IMR-90 (cell line): Measurements from ENCODE around the gene SLC4A2. TPM values are rescaled to one million over a fixed set of nuclear protein-coding genes. Genes with fewer than 3 reads are reported as not detected.
A peak's percentile ranks its signal among the peaks of the same experiment; 100 is the strongest.

Source experiments
- ATAC-seq: fragments of 200-7000 bp; cut with Tn5 transposase; 2 replicates; pipeline ENCODE4 v1.9.1; 2020; ENCODE audit warnings: low read depth, mild to moderate bottlenecking, moderate library complexity
- BruUV-seq: library from RNA; stranded (reverse); fragments of 400-500 nt; replicated peaks from 2 replicates; lab custom pipeline; 2021; lab: Mats Ljungman, UMichigan
- CTCF ChIA-PET: fragments of 300-600 bp; formaldehyde crosslinking; extraction: SDS; loops from one replicate; lab custom pipeline; 2021; ENCODE audit warnings: antibody characterized with exemption; lab: Yijun Ruan, JAX
- POLR2A ChIA-PET: fragments of 300-600 bp; sonication (Branson Sonifier 250); formaldehyde crosslinking; loops from one replicate; lab custom pipeline; 2022; ENCODE audit warnings: antibody characterized with exemption; ENCODE audit not compliant: unreplicated experiment; lab: Charles Lee
- DNase-seq: peaks from one replicate; pipeline ENCODE4 v3.0.0; 2013
- H2AFZ ChIP-seq: replicated peaks from 2 replicates; pipeline ENCODE3; 2013; ENCODE audit warnings: low read length, mild to moderate bottlenecking; ENCODE audit not compliant: poor library complexity
- H2AK5ac ChIP-seq: 2 replicates; pipeline ENCODE4 v1.6.1; 2013; ENCODE audit warnings: low read depth, low read length, inconsistent platforms
- H2AK9ac ChIP-seq: replicated peaks from 2 replicates; pipeline ENCODE3; 2013; ENCODE audit warnings: mild to moderate bottlenecking, low read depth, low read length, moderate library complexity; ENCODE audit not compliant: poor library complexity
- H2BK120ac ChIP-seq: 2 replicates; pipeline ENCODE4 v1.6.1; 2013; ENCODE audit warnings: low read depth, low read length, inconsistent platforms
- H2BK15ac ChIP-seq: 3 replicates; pipeline ENCODE4 v1.6.1; 2013; ENCODE audit warnings: low read depth, low read length, inconsistent platforms
- H2BK20ac ChIP-seq: 2 replicates; pipeline ENCODE4 v1.6.1; 2013; ENCODE audit warnings: low read depth, mild to moderate bottlenecking, inconsistent platforms, low read length, moderate library complexity
- H2BK5ac ChIP-seq: 2 replicates; pipeline ENCODE4 v1.6.1; 2013; ENCODE audit warnings: mild to moderate bottlenecking, low read depth, low read length, inconsistent platforms; ENCODE audit not compliant: poor library complexity, severe bottlenecking
- H3K14ac ChIP-seq: replicated peaks from 2 replicates; pipeline ENCODE4 v1.6.1; 2013; ENCODE audit warnings: low read depth, low read length, inconsistent platforms
- H3K18ac ChIP-seq: 2 replicates; pipeline ENCODE4 v1.6.1; 2013; ENCODE audit warnings: low read depth, low read length, control low read depth
- H3K23ac ChIP-seq: 2 replicates; pipeline ENCODE4 v1.6.1; 2013; ENCODE audit warnings: low read depth, low read length, inconsistent platforms
- H3K27ac ChIP-seq: 2 replicates; pipeline ENCODE4 v1.5.1; 2013; ENCODE audit warnings: mild to moderate bottlenecking, control low read depth, low read length; ENCODE audit not compliant: insufficient read depth
- H3K27me3 ChIP-seq: 2 replicates; pipeline ENCODE4 v1.6.1; 2013; ENCODE audit warnings: low read length; ENCODE audit not compliant: control insufficient read depth, insufficient read depth
- H3K36me3 ChIP-seq: 2 replicates; pipeline ENCODE4 v1.6.1; 2013; ENCODE audit warnings: low read length, mixed read lengths; ENCODE audit not compliant: control insufficient read depth, insufficient read depth
- H3K4ac ChIP-seq: 2 replicates; pipeline ENCODE4 v1.6.1; 2013; ENCODE audit warnings: low read depth, low read length, inconsistent platforms
- H3K4me1 ChIP-seq: 2 replicates; pipeline ENCODE4 v1.6.1; 2013; ENCODE audit warnings: low read length, mixed read lengths; ENCODE audit not compliant: control insufficient read depth, insufficient read depth
- H3K4me2 ChIP-seq: 2 replicates; pipeline ENCODE4 v1.6.1; 2013; ENCODE audit warnings: low read depth, mild to moderate bottlenecking, control low read depth, low read length, moderate library complexity
- H3K4me3 ChIP-seq: 2 replicates; pipeline ENCODE4 v1.5.1; 2013; ENCODE audit warnings: low read depth, mild to moderate bottlenecking, control low read depth, low read length, moderate library complexity; ENCODE audit not compliant: insufficient read depth
- H3K56ac ChIP-seq: 2 replicates; pipeline ENCODE4 v1.6.1; 2013; ENCODE audit warnings: low read length, inconsistent platforms; ENCODE audit not compliant: insufficient read depth; ENCODE audit errors: extremely low read depth
- H3K79me1 ChIP-seq, 2 experiments: 2 replicates each; pipeline ENCODE4 v1.6.1; 2013; ENCODE audit warnings: low read length in 2 of 2, inconsistent platforms in 1 of 2, low read depth in 1 of 2
- H3K9ac ChIP-seq: 2 replicates; pipeline ENCODE4 v1.6.1; 2013; ENCODE audit warnings: low read depth, low read length, control low read depth
- H3K9me1 ChIP-seq: 2 replicates; pipeline ENCODE4 v1.6.1; 2013; ENCODE audit warnings: low read length, inconsistent platforms; ENCODE audit not compliant: insufficient read depth
- H3K9me3 ChIP-seq: 2 replicates; pipeline ENCODE4 v1.6.1; 2013; ENCODE audit warnings: low read length; ENCODE audit not compliant: control insufficient read depth, insufficient read depth
- H4K20me1 ChIP-seq: 2 replicates; pipeline ENCODE4 v1.6.1; 2013; ENCODE audit warnings: low read length, inconsistent platforms; ENCODE audit not compliant: insufficient read depth
- H4K5ac ChIP-seq: 2 replicates; pipeline ENCODE4 v1.6.1; 2013; ENCODE audit warnings: mild to moderate bottlenecking, low read depth, low read length, control low read depth
- H4K8ac ChIP-seq, 2 experiments: 2 replicates each; pipeline ENCODE4 v1.6.1; 2013; ENCODE audit warnings: low read depth in 2 of 2, low read length in 2 of 2, control low read depth in 1 of 2, inconsistent platforms in 1 of 2
- H4K91ac ChIP-seq: 2 replicates; pipeline ENCODE4 v1.6.1; 2013; ENCODE audit warnings: low read depth, low read length, inconsistent platforms; ENCODE audit not compliant: insufficient read depth
- BHLHE40 ChIP-seq: fragments of 150-350 bp; IDR thresholded peaks from 2 replicates; pipeline ENCODE4 v1.6.1; 2016; ENCODE audit warnings: mild to moderate bottlenecking, low read depth, low read length
- CEBPB ChIP-seq: IDR thresholded peaks from 2 replicates; pipeline ENCODE4 v1.6.1; 2012; ENCODE audit warnings: low read depth, low read length, improper control_type of control experiment
- CHD1 ChIP-seq: IDR thresholded peaks from 2 replicates; pipeline ENCODE4 v1.6.1; 2012; ENCODE audit warnings: low read depth, low read length, improper control_type of control experiment
- MAFK ChIP-seq: IDR thresholded peaks from 2 replicates; pipeline ENCODE4 v1.6.1; 2012; ENCODE audit warnings: low read depth, low read length, improper control_type of control experiment
- MXI1 ChIP-seq: IDR thresholded peaks from 2 replicates; pipeline ENCODE4 v1.6.1; 2012; ENCODE audit warnings: low read depth, mild to moderate bottlenecking, low read length, moderate library complexity, borderline replicate concordance
- POLR2A ChIP-seq: IDR thresholded peaks from 2 replicates; pipeline ENCODE4 v1.6.1; 2012; ENCODE audit warnings: mild to moderate bottlenecking, low read depth, low read length
- RAD21 ChIP-seq: IDR thresholded peaks from 2 replicates; pipeline ENCODE4 v1.6.1; 2012; ENCODE audit warnings: low read length, improper control_type of control experiment
- RCOR1 ChIP-seq: IDR thresholded peaks from 2 replicates; pipeline ENCODE4 v1.6.1; 2012; ENCODE audit warnings: mild to moderate bottlenecking, low read length, improper control_type of control experiment; ENCODE audit not compliant: insufficient replicate concordance
- RFX5 ChIP-seq: IDR thresholded peaks from 2 replicates; pipeline ENCODE4 v1.8.0; 2012; ENCODE audit warnings: low read depth, mild to moderate bottlenecking, low read length, moderate library complexity
- SMC3 ChIP-seq: fragments of 150-350 bp; IDR thresholded peaks from 2 replicates; pipeline ENCODE4 v1.6.1; 2016; ENCODE audit warnings: low read depth, mild to moderate bottlenecking, antibody characterized with exemption, low read length, moderate library complexity
- WGBS, 2 experiments: methylation state at CpG; one replicate each; pipeline versions ENCODE4 v1.1.5 to v1.1.7; 2013; ENCODE audit warnings: missing lambda C conversion rate in 2 of 2; ENCODE audit not compliant: insufficient read length in 1 of 2; ENCODE audit errors: extremely low coverage in 2 of 2; 5-methylcytosine and 5-hydroxymethylcytosine counted together
- dilution Hi-C: fragments of 300-500 bp; cut with HindIII; formaldehyde crosslinking; loops from one replicate; pipeline ENCODE4 v1.14.3; 2018; ENCODE audit warnings: low sequenced_read_pairs; ENCODE audit not compliant: unreplicated experiment
- in situ Hi-C: fragments of 300-500 bp; cut with MboI; formaldehyde crosslinking; loops from 3 replicates; pipeline ENCODE4 v1.14.3; 2019; ENCODE audit warnings: low sequenced_read_pairs, inconsistent platforms, mixed read lengths
- intact Hi-C: fragments of 100-400 bp; cut with micrococcal nuclease; formaldehyde crosslinking; loops from 2 replicates; pipeline ENCODE4 v1.10.0; 2022
- polyA plus RNA-seq, 3 experiments: library from polyadenylated mRNA; depleted of rRNA; stranded (reverse); fragments of >200 nt; gene quantifications; 2 replicates each; pipeline ENCODE4 v1.2.3, GENCODE V29; 2012; ENCODE audit warnings: low replicate concordance in 1 of 3
- total RNA-seq: library from RNA; depleted of rRNA; stranded (reverse); fragments of >200 nt; gene quantifications from 2 replicates; pipeline ENCODE4 v1.2.3, GENCODE V29; 2012
- TF ChIP-seq, protein P1 (sequence below): fragments of 150-350 bp; IDR thresholded peaks from 2 replicates; pipeline ENCODE4 v1.6.1; 2017; ENCODE audit warnings: mild to moderate bottlenecking, antibody characterized with exemption, low read length, low read depth
- TF ChIP-seq, protein P2 (sequence below): conservative IDR thresholded peaks from 2 replicates; pipeline ENCODE4 v1.5.1; 2012; ENCODE audit warnings: mild to moderate bottlenecking, low read depth, low read length, improper control_type of control experiment
- TF ChIP-seq, protein P3 (sequence below): fragments of 150-350 bp; IDR thresholded peaks from 2 replicates; pipeline ENCODE4 v1.6.1; 2016; ENCODE audit warnings: low read depth, mild to moderate bottlenecking, low read length, moderate library complexity, borderline replicate concordance

The SLC4A2 gene
- total and polyA plus RNA-seq, 2 of the 4 experiments (the other 2 are of a cell fraction): 29.6 to 91.0 TPM

DNA sequence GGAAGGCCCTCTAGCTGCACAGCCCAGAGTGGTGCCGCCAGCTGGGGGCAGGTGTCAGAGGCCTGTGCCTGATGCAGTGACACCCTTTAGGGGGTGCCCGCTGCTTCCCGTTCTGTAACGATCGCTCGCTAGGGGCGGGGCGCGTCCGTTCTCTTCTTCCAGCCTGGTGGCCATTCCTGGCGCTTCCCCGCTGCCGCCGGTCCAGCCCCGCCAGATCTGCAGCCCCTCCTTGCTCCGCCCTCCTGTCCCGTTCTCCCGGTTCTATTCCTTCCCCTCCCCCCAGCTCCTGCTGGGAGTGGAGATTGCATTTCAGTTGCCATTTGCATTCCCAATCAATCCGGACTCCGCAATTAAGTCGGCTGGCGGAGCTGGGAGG is 66.1 kb downstream of the SLC4A2 start:
- Histone ChIP-seq H3K4me3 (no peak overlapping the region), H4K8ac (no peak overlapping the region), H3K9me3 (no peaks in the 10 kb centered on the region), H3K79me1 (peaks cover 0 to 28% of the 10 kb centered on the region in 2 experiments; a peak in 3 of 4 replicates), H3K36me3 (peaks cover 67% of the 10 kb centered on the region), H3K4ac (no peak overlapping the region), H2BK15ac (no peak overlapping the region), H3K4me1 (no peaks in the 10 kb centered on the region), H2AFZ (peak overlapping the region; percentile 51), H3K4me2 (no peak overlapping the region), H3K9ac (no peak overlapping the region), H2BK5ac (no peak overlapping the region), H3K23ac (no peak overlapping the region), H3K56ac (no peak overlapping the region), H3K14ac (no peak overlapping the region), H4K91ac (no peak overlapping the region), H3K18ac (no peak overlapping the region), H3K9me1 (no peaks in the 10 kb centered on the region), H2BK120ac (no peak overlapping the region), H3K27ac (no peak overlapping the region), H4K5ac (no peak overlapping the region), H2AK5ac (no peak overlapping the region), H3K27me3 (no peaks in the 10 kb centered on the region), H2AK9ac (peak overlapping the region; percentile 19), H2BK20ac (no peak overlapping the region), H4K20me1 (peaks cover 32% of the 10 kb centered on the region)
- dilution Hi-C loops (no loop called here), intact Hi-C loops (no loop called here), in situ Hi-C loops (loop anchor here (5.0 to 10.0 kb wide), 2 partner anchors 47 to 179 kb away; no protein-coding TSS in a partner anchor)
- no peak for ATAC-seq
- WGBS, 2 experiments: 54% methylated on average over 7 of the region's 22 CpGs; no CpG with 5 or more reads in 1 of the 2 experiments
- no TSS peak for BruUV-seq
- CTCF ChIA-PET: no interaction called here
- TF ChIP-seq, protein P1, sequence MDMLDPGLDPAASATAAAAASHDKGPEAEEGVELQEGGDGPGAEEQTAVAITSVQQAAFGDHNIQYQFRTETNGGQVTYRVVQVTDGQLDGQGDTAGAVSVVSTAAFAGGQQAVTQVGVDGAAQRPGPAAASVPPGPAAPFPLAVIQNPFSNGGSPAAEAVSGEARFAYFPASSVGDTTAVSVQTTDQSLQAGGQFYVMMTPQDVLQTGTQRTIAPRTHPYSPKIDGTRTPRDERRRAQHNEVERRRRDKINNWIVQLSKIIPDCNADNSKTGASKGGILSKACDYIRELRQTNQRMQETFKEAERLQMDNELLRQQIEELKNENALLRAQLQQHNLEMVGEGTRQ: no peak
- TF ChIP-seq RFX5: no peak
- TF ChIP-seq BHLHE40: no peak
- no peak for TF ChIP-seq SMC3
- TF ChIP-seq MXI1: no peak
- TF ChIP-seq, protein P2, sequence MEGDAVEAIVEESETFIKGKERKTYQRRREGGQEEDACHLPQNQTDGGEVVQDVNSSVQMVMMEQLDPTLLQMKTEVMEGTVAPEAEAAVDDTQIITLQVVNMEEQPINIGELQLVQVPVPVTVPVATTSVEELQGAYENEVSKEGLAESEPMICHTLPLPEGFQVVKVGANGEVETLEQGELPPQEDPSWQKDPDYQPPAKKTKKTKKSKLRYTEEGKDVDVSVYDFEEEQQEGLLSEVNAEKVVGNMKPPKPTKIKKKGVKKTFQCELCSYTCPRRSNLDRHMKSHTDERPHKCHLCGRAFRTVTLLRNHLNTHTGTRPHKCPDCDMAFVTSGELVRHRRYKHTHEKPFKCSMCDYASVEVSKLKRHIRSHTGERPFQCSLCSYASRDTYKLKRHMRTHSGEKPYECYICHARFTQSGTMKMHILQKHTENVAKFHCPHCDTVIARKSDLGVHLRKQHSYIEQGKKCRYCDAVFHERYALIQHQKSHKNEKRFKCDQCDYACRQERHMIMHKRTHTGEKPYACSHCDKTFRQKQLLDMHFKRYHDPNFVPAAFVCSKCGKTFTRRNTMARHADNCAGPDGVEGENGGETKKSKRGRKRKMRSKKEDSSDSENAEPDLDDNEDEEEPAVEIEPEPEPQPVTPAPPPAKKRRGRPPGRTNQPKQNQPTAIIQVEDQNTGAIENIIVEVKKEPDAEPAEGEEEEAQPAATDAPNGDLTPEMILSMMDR: no peak
- TF ChIP-seq MAFK: no peak
- TF ChIP-seq CHD1: no peak
- no peak for TF ChIP-seq CEBPB
- TF ChIP-seq, protein P3, sequence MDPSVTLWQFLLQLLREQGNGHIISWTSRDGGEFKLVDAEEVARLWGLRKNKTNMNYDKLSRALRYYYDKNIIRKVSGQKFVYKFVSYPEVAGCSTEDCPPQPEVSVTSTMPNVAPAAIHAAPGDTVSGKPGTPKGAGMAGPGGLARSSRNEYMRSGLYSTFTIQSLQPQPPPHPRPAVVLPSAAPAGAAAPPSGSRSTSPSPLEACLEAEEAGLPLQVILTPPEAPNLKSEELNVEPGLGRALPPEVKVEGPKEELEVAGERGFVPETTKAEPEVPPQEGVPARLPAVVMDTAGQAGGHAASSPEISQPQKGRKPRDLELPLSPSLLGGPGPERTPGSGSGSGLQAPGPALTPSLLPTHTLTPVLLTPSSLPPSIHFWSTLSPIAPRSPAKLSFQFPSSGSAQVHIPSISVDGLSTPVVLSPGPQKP: no peak
- TF ChIP-seq RCOR1: no peak
- no peak for TF ChIP-seq POLR2A
- no peak for TF ChIP-seq RAD21
- DNase-seq: no peak
- POLR2A ChIA-PET: no interaction called here
